8988T (cell line): ENCODE measurements around the gene ATOSA.

Source experiments
- DNase-seq: peaks from one replicate; pipeline ENCODE4 v3.0.0; 2011

Gene ATOSA

GRCh38 chr15:52651868-52652267 lies 27.3 kb downstream of the ATOSA start:
- no peak for DNase-seq

GRCh38 chr15:52651114-52651513 lies 28.1 kb downstream of the ATOSA start:
- no peak for DNase-seq

GRCh38 chr15:52649686-52650085 lies 29.5 kb downstream of the ATOSA start:
- no peak for DNase-seq

- DNase-seq = no peak
Measured at GRCh38 chr15:52645916-52646315, 33.3 kb downstream of the ATOSA start.

GRCh38 chr15:52642386-52643361 lies 36.5 kb downstream of the ATOSA start:
- no peak for DNase-seq

GRCh38 chr15:52636459-52636858 lies 42.7 kb downstream of the ATOSA start:
- DNase-seq = no peak

GRCh38 chr15:52635908-52636307 lies 43.3 kb downstream of the ATOSA start:
- DNase-seq = no peak
